ENCODE measurements around the gene PHOX2A.
"Not testable (repeated sequence)": the region's sequence is repeated elsewhere in the genome, so short reads cannot be mapped to it uniquely, and the experiment has no call there.

Gene PHOX2A

DNA sequence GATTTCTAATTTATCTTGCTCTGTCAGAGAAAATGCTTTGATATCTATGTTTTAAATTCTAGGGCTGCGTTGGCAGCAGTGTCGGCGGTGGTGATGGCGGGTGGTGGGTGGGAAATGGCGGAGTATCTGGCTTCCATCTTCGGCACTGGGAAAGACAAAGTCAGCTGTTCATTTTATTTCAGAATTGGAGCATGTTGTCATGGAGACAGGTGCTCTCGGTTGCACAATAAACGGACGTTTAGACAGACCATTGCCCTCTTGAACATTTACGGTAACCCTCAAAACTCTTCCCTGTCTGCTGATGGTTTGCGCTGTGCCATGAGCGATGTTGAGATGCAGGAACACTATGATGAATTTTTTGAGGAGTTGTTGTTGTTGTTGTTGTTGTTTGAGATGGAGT is 36.1 kb upstream of the PHOX2A start:
- DNase-seq (ENCODE audit: extremely low read depth, low read depth) = no peak
- TF ChIP-seq, protein P1, sequence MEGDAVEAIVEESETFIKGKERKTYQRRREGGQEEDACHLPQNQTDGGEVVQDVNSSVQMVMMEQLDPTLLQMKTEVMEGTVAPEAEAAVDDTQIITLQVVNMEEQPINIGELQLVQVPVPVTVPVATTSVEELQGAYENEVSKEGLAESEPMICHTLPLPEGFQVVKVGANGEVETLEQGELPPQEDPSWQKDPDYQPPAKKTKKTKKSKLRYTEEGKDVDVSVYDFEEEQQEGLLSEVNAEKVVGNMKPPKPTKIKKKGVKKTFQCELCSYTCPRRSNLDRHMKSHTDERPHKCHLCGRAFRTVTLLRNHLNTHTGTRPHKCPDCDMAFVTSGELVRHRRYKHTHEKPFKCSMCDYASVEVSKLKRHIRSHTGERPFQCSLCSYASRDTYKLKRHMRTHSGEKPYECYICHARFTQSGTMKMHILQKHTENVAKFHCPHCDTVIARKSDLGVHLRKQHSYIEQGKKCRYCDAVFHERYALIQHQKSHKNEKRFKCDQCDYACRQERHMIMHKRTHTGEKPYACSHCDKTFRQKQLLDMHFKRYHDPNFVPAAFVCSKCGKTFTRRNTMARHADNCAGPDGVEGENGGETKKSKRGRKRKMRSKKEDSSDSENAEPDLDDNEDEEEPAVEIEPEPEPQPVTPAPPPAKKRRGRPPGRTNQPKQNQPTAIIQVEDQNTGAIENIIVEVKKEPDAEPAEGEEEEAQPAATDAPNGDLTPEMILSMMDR (IDR thresholded peaks at IDR 0.05; ENCODE audit: low read depth, low read length) = no peak

DNA sequence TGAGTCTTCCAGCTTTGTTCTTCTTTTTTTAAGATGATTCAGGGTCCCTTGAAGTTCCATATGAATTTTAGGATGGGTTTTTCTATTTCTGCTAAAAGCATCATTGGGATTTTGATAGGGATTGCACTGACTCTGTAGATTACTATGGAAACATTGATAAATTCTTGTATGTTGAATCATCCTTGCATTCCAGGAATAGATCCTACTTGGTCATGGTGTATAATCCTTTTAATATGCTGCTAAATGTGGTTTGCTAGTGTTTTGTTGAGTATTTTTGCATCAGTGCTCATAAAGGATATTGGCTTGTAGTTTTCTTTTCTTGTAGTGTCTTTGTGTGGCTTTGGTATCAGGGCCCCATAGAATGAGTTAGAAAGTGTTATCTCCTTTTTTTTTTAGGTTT is 34.9 kb upstream of the PHOX2A start:
- DNase-seq (ENCODE audit: extremely low read depth, low read depth) = no peak
- TF ChIP-seq, protein P1 (IDR thresholded peaks at IDR 0.05; ENCODE audit: low read depth, low read length) = no peak

DNA sequence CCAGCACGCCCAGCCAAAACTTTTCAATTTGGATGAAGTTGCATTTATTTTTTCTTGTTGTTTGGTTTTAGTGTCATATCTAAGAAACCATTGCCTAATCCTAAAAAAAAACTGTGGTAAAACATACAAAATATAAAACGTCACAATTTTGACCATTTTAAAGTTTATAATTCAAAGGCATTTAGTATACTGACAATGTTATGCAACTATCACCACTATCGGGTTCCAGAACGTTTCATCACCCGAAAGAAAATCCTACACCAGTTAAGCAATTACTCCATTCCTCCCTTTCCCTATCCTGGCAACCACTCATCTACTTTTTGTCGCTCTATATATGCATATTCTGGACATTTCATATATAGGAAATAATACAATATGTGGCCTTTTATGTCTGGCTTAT is 30.5 kb upstream of the PHOX2A start:
- no peak for DNase-seq (ENCODE audit: extremely low read depth, low read depth)
- TF ChIP-seq, protein P1 (IDR thresholded peaks at IDR 0.05; ENCODE audit: low read depth, low read length) = no peak

DNA sequence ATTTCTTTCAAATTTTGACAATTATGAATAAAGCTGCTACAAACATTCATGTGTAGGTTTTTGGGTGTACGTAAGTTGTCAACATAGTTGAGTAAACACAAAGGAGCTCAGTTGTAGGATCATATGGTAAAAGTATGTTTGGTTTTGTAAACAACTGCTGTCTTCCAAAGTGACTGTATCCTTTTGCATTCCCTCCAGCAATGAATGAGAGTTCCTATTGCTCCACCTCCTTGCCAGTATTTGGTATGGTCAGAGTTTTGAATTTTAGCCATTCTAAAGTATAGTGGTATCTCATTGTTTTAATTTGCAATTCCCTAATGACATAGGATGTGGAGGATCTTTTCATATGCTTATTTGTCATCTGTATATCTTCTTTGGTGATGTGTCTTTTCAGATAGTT is 28.0 kb upstream of the PHOX2A start:
- TF ChIP-seq, protein P1 (IDR thresholded peaks at IDR 0.05; ENCODE audit: low read depth, low read length) = no peak
- DNase-seq (ENCODE audit: extremely low read depth, low read depth) = no peak

DNA sequence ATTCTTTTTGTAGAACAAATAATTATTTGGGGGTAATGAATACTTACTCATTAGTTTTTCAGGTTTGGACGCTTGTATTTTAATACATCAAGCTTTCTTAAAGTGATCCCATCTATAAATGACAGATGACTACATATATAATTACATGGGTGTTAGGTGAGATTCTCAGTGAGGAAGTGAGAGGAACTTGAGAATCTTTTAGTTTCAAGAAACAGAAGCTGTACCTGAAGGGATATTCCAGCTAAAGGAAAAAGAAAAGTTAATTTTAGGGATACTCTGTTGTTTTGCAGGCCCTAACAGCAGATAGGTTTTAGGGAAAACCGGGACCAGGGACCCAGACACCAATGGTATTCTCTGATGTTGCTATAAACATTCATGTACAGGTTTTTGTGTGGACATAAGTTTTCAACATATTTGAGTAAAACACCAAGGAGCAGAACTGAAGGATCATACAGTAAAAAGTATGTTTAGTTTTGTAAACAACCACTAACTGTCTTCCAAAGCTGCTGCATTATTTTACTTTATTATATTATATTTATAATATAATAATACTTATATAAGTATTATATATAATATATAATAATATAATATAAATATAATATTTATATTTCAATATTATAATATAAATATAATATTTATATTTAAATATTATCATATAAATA is 24.1 kb upstream of the PHOX2A start:
- no peak for DNase-seq (ENCODE audit: extremely low read depth, low read depth)
- TF ChIP-seq, protein P1 (IDR thresholded peaks at IDR 0.05; ENCODE audit: low read depth, low read length) = no peak

DNA sequence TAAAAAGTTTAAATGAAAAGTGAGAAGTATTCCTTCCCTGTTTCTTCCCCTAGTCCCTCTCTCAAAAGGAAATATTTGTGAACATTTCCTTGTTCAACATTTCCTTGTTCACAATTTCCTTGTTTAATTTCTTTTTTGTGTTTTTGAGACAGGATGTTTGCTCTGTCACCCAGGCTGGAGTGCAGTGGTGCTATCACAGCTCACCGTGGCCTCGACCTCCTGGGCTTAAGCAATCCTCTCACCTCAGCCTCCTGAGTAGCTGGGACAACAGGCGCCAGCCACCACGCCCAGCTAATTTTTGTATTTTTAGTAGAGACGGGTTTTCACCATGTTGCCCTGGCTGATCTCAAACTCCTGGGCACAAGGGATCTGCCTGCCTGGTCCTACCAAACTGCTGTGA is 23.0 kb upstream of the PHOX2A start:
- not testable (repeated sequence) for DNase-seq (ENCODE audit: extremely low read depth, low read depth)

DNA sequence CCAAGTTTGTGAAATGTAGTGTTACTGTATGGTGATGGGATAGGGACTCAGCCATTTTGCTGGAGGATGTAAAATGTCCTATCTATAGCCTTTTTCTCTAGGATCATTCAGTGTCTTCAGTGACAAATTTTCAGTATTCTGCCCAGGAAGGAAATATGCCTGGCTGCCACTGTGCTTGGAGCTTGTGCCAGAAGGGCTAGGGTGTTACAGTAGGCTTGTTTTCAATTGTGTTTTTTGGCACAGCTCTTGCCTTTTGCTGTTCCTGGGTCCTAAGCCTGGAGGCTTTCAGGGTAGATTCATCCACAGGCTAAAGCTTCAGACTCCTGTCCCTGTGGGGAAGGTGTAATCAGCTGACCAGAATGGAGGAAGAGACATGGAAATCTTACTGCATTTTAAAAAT is 22.0 kb upstream of the PHOX2A start:
- TF ChIP-seq, protein P1 (IDR thresholded peaks at IDR 0.05; ENCODE audit: low read depth, low read length) = no peak

DNA sequence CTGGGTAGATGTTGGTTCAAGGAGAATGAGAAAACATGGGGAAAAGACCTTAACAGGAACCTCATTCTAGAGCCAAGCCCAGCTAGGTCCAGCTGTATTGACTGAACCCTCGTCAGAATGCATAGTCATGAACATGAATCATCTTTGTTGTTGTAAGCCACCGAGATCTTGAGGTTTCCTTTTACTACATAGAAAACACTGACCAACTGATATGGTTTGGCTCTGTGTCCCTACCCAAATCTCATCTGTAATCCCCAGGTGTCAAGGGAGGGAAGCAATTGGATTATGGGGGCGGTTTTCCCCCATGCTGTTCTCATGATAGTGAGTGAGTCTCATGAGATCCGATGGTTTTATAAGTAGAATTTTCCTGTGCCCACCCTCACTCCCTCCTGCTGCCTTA is 19.4 kb upstream of the PHOX2A start:
- DNase-seq (ENCODE audit: extremely low read depth, low read depth) = no peak
- TF ChIP-seq, protein P1 (IDR thresholded peaks at IDR 0.05; ENCODE audit: low read depth, low read length) = no peak

More for the DNA sequence above, 22.0 kb upstream of the PHOX2A start:
- no peak for DNase-seq (ENCODE audit: extremely low read depth, low read depth)

All from AG09319 (cell line).